Thyroid gland (tissue), 4 donors: ENCODE data around the gene SEMA4D.

Experiments
- CTCF ChIP-seq, 6 experiments: fragments of 200-600 bp in 3 of 6; fragments of 450-650 bp in 3 of 6; sonication (generic) in 3 of 6; IDR thresholded peaks; one replicate each; pipeline ENCODE4 v1.5.1; 2016 to 2019; ENCODE audit warnings: antibody characterized with exemption in 6 of 6, mild to moderate bottlenecking in 2 of 6, inconsistent platforms in 1 of 6, moderate library complexity in 1 of 6
- POLR2A ChIP-seq, 2 donors: fragments of 450-650 bp; IDR thresholded peaks; one replicate each; pipeline ENCODE4 v1.6.1; 2017; ENCODE audit warnings: antibody characterized with exemption in 2 of 2, mild to moderate bottlenecking in 2 of 2, moderate library complexity in 1 of 2

- TF ChIP-seq POLR2A (IDR thresholded peaks at IDR 0.05), result no peak
- TF ChIP-seq CTCF (IDR thresholded peaks at IDR 0.05), result no peak
Measured at GRCh38 chr9:89469003-89469402, 28.9 kb downstream of the SEMA4D start.
